ENCODE measurements around the gene RGR. TPM values are rescaled to one million over a fixed set of nuclear protein-coding genes. Genes with fewer than 3 reads are reported as not detected.

RGR gene
- total and polyA plus RNA-seq, 8 donors: 0.18 to 2.7 TPM; not detected in 6

DNA sequence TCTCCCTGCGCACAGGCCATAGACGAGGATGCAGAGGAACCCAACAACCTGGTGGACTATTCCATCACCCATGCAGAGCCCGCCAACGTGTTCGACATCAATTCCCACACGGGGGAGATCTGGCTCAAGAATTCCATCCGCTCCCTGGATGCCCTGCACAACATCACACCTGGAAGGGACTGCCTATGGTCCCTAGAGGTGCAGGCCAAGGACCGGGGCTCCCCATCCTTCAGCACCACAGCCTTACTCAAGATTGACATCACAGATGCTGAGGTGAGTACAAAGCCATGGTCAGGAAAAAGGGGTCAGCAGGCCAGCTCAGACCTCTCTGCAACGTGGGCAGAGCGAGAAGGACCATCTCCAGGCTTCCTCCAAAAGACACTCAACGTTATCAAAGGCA, 31.8 kb upstream of the RGR start:
- Histone ChIP-seq H3K4me3 (no peak overlapping the region), H3K27me3 (peaks cover 0 to 8% (median 0%) of the 10 kb centered on the region in 3 donors), H3K36me3 (no peaks in the 10 kb centered on the region), H3K4me1 (no peaks in the 10 kb centered on the region), H3K27ac (no peak overlapping the region), H3K9me3 (no peaks in the 10 kb centered on the region)
- no peak for TF ChIP-seq CTCF (IDR thresholded peaks at IDR 0.05)
- no peak for TF ChIP-seq POLR2AphosphoS5 (IDR thresholded peaks at IDR 0.05)
- TF ChIP-seq EP300 (IDR thresholded peaks at IDR 0.05): no peak
- no peak for TF ChIP-seq POLR2A (IDR thresholded peaks at IDR 0.05)
- intact Hi-C loops (cut with DNase I; ENCODE audit: low total_unique reads): no loop called here
- WGBS, 5 donors: 83 to 91% (median 85%) methylated on average over 9 to 11 of the region's 11 CpGs
- DNase-seq: no peak

GRCh38 chr10:84214046-84214572, 30.7 kb upstream of the RGR start:
- intact Hi-C loops (cut with DNase I; ENCODE audit: low total_unique reads): no loop called here
- H3K36me3 ChIP-seq: no peaks in the 10 kb centered on the region
- no peaks in the 10 kb centered on the region for H3K4me1 ChIP-seq
- WGBS, 5 donors: 61 to 86% (median 67%) methylated on average over 25 of the region's 25 CpGs
- no peak overlapping the region for H3K4me3 ChIP-seq
- TF ChIP-seq CTCF (IDR thresholded peaks at IDR 0.05): no peak
- no peak for TF ChIP-seq EP300 (IDR thresholded peaks at IDR 0.05)
- no peak for TF ChIP-seq POLR2A (IDR thresholded peaks at IDR 0.05)
- TF ChIP-seq POLR2AphosphoS5 (IDR thresholded peaks at IDR 0.05): no peak
- H3K27ac ChIP-seq: no peak overlapping the region
- no peak for DNase-seq
- no peaks in the 10 kb centered on the region for H3K9me3 ChIP-seq
- no peaks in the 10 kb centered on the region for H3K27me3 ChIP-seq

GRCh38 chr10:84214612-84215235, 30.1 kb upstream of the RGR start:
- TF ChIP-seq EP300 (IDR thresholded peaks at IDR 0.05): no peak
- TF ChIP-seq CTCF (IDR thresholded peaks at IDR 0.05): no peak
- TF ChIP-seq POLR2A (IDR thresholded peaks at IDR 0.05): no peak
- no peak for TF ChIP-seq POLR2AphosphoS5 (IDR thresholded peaks at IDR 0.05)
- H3K9me3 ChIP-seq: no peaks in the 10 kb centered on the region
- no peaks in the 10 kb centered on the region for H3K36me3 ChIP-seq
- H3K27me3 ChIP-seq: no peaks in the 10 kb centered on the region
- H3K4me3 ChIP-seq: no peak overlapping the region
- H3K4me1 ChIP-seq: no peaks in the 10 kb centered on the region
- no peak for DNase-seq
- 42 to 55% (median 51%) methylated on average over 12 of the region's 12 CpGs for WGBS, 5 donors
- H3K27ac ChIP-seq: no peak overlapping the region
- intact Hi-C loops (cut with DNase I; ENCODE audit: low total_unique reads): no loop called here

GRCh38 chr10:84216834-84217233, 28.0 kb upstream of the RGR start:
- no peak for TF ChIP-seq POLR2AphosphoS5 (IDR thresholded peaks at IDR 0.05)
- TF ChIP-seq CTCF (IDR thresholded peaks at IDR 0.05): no peak
- no peak for TF ChIP-seq POLR2A (IDR thresholded peaks at IDR 0.05)
- TF ChIP-seq EP300 (IDR thresholded peaks at IDR 0.05): no peak
- intact Hi-C loops (cut with DNase I; ENCODE audit: low total_unique reads): no loop called here
- H3K9me3 ChIP-seq: no peaks in the 10 kb centered on the region
- H3K27ac ChIP-seq: no peak overlapping the region
- no peak for DNase-seq
- no peak overlapping the region for H3K4me3 ChIP-seq
- no peaks in the 10 kb centered on the region for H3K4me1 ChIP-seq
- WGBS, 5 donors: 81 to 88% (median 84%) methylated on average over 7 to 9 of the region's 9 CpGs
- H3K36me3 ChIP-seq: no peaks in the 10 kb centered on the region
- peaks cover 0 to 2% (median 0%) of the 10 kb centered on the region in 3 donors for H3K27me3 ChIP-seq
